Hepatocyte (in vitro differentiated cells): ENCODE data around the gene AGRN.
A peak's percentile ranks its signal among the peaks of the same experiment; 100 is the strongest.

Source experiments
- CTCF ChIP-seq: fragments of 200-600 bp; sonication (generic); IDR thresholded peaks from 2 replicates; pipeline ENCODE4 v1.5.1; 2016; ENCODE audit warnings: antibody characterized with exemption, mild to moderate bottlenecking; ENCODE audit not compliant: poor library complexity
- EZH2 ChIP-seq: fragments of 200-600 bp; sonication (generic); IDR thresholded peaks from 2 replicates; pipeline ENCODE4 v1.6.1; 2016; ENCODE audit warnings: antibody characterized with exemption, mild to moderate bottlenecking, borderline replicate concordance
- EZH2phosphoT487 ChIP-seq: fragments of 200-600 bp; sonication (generic); IDR thresholded peaks from one replicate; pipeline ENCODE4 v1.6.1; 2018; ENCODE audit warnings: antibody characterized with exemption, mild to moderate bottlenecking, low read depth, moderate library complexity; ENCODE audit not compliant: unreplicated experiment, severe bottlenecking

- TF ChIP-seq CTCF (no peak), EZH2 (peak; percentile 63), EZH2phosphoT487 (no peak)
Observed at GRCh38 chr1:1033731-1034438, 14.0 kb downstream of the AGRN start.
